Measurements from ENCODE around the gene AKT1S1.

Gene AKT1S1

DNA sequence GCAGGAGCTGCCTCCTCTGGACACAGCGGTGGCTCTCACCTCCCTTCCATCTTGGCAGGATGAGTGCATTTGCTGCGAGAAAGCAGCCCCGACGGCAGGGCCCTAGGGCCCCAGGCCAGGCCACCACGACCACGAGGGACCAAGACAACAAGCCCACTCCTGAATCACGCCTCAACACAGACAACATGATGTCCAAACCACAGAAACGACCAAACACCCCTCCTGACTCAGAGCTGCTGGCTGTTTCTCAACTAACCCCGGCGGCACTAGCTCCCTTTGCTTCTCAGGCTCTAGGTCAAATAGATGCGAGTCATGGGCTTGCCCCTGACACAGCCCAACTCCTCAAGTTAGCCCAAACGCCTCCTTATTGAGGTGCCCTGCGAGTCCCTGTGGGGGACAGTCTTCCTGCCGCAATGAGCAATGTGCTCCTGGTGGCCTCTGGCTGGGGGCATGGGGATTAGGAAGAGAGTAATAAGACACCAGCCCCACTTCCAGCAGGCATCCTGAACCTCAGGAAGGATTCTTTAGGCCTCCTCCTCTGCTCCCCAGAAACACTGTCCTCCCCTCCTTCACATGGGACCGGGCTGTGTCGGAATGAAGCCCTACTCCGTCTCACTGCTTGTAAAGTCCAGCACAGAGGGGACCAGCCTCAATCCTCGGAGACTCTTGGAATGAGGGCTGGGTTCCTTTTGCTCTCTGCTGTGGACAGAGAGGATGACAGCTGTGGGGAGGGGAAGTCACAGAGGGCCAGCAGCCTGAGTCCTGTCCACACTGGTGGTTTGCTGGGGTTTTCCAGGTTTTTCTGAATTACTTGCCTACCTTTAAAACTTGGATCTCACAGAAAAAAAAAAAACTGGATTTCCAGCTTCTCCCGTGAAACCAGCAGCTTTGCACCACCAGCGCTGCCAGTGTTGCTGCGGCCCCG is 45.0 kb upstream of the AKT1S1 start:
- no peak overlapping the region for H3K4me3 ChIP-seq (ENCODE audit: low read depth, low read length)
- TF ChIP-seq, protein P1, sequence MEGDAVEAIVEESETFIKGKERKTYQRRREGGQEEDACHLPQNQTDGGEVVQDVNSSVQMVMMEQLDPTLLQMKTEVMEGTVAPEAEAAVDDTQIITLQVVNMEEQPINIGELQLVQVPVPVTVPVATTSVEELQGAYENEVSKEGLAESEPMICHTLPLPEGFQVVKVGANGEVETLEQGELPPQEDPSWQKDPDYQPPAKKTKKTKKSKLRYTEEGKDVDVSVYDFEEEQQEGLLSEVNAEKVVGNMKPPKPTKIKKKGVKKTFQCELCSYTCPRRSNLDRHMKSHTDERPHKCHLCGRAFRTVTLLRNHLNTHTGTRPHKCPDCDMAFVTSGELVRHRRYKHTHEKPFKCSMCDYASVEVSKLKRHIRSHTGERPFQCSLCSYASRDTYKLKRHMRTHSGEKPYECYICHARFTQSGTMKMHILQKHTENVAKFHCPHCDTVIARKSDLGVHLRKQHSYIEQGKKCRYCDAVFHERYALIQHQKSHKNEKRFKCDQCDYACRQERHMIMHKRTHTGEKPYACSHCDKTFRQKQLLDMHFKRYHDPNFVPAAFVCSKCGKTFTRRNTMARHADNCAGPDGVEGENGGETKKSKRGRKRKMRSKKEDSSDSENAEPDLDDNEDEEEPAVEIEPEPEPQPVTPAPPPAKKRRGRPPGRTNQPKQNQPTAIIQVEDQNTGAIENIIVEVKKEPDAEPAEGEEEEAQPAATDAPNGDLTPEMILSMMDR (IDR thresholded peaks at IDR 0.05; ENCODE audit: low read depth, low read length, missing control alignments): no peak
- no peak for DNase-seq (ENCODE audit: low read depth)

DNA sequence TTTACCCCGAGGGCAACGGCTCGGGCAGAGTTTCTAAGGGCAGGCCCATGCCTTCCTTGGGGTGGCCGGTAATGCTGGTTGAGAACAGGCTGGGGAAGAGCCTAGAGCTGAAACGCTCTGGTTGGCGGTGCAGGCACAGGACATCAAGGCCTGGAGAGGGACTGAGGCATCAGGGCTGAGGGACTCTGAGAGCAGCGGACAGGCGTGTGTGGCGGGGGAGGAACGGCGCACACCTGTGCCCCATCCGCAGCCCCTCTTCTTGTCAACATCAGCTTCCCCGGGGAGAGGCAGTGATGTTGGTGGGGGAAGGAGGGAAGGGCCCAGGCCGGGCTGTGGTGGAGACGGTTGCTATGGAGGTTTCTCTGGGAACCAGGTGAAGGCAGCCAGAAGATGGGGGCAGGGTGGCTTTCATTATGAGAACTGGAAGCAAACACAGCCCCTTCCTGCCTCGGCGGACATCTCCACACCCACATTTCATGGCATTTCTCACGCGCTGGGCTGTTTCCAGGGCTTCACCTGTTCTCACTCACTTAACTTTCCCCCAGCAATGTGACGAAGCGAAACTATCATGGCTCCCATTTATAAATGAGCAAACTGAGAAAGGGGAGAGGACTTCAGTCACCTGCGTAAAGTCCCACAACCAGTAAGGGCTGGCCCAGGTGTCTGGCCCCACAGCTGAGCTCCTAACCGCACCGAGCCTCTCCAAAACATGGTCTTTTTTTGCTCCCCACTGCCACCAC is 43.6 kb upstream of the AKT1S1 start:
- no peak overlapping the region for H3K4me3 ChIP-seq (ENCODE audit: low read depth, low read length)
- no peak for DNase-seq (ENCODE audit: low read depth)
- TF ChIP-seq, protein P1 (IDR thresholded peaks at IDR 0.05; ENCODE audit: low read depth, low read length, missing control alignments): no peak

DNA sequence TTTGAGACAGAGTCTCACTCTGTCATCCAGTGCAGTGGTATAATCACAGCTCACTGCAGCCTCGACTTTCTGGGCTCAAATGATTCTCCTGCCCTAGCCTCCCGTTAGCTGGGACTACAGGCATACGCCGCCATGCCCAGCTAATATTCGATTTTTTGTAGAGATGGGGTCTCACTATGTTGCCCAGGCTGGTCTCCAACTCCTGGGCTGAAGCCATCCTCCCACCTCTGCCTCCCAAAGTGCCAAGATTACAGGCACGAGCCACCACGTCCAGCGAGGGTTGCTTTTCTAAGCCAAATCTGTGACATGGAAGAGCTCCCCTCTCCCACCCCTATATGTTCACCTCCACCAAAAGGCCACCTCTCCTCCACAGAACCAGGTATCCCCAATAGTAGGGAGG is 40.9 kb upstream of the AKT1S1 start:
- no peak overlapping the region for H3K4me3 ChIP-seq (ENCODE audit: low read depth, low read length)
- TF ChIP-seq, protein P1 (IDR thresholded peaks at IDR 0.05; ENCODE audit: low read depth, low read length, missing control alignments): no peak
- DNase-seq (ENCODE audit: low read depth): no peak

DNA sequence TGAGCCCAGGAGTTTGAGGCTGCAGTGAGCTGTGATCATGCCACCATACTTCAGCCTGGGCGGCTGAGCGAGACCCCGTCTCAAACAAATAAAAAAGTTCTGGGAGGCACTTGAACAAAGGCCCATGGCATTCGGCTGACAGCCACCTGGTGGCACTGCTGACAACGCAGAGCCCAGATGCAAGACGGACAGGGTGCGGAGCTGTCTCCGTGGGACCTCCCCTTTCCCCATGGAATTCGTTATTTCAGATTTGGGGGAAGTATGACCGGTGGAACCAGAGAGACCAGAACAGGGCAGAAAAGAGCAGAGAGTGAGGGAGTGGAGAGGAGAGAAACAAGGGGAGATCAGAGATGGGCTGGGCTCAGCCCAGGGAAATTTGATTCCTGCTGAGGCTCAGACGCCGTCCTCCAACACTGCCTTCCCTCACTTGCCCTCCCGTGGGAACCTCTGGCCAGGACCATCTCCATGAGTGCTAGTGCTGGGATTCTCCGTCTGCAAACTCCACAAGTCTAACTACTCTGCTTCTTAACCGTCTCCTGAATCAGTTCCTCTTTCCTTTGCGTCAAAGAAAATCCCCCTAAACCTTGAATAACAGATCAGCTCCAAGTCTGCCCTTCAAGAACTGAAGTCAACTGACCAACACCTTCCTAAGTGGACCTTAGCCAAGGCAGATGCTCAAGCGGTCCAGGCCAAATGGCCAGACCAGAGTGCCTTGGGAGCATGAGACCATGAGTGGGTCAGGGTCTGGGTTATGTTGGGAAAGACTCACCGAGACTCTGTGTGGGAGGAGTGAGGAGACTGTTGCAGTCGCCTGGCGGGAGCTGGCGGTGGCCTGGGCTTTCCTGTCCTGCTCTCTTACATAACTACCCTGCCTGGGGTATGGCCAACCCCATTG is 39.9 kb upstream of the AKT1S1 start:
- TF ChIP-seq, protein P1 (IDR thresholded peaks at IDR 0.05; ENCODE audit: low read depth, low read length, missing control alignments): peak; percentile 33
- no peak overlapping the region for H3K4me3 ChIP-seq (ENCODE audit: low read depth, low read length)
- no peak for DNase-seq (ENCODE audit: low read depth)

DNA sequence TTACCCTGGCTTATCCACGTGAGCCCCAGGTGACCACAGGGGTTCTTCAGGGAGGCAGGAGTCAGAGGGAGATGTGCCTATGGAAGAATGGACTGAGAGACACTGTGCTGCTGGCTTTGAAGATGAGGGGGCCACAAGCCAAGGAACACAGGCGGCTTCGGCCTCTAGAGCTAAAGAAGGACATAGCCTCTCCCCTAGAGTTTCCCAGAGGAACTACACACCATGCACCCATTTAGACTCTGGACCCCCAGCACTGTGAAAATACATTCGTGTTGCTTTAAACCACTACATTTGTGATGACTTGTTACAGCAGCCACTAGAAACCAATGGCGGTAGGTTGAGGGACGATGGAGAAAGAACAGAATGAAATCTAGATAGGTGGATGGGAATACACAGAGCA is 38.1 kb upstream of the AKT1S1 start:
- DNase-seq (ENCODE audit: low read depth): no peak
- no peak overlapping the region for H3K4me3 ChIP-seq (ENCODE audit: low read depth, low read length)
- TF ChIP-seq, protein P1 (IDR thresholded peaks at IDR 0.05; ENCODE audit: low read depth, low read length, missing control alignments): peak; percentile 48

DNA sequence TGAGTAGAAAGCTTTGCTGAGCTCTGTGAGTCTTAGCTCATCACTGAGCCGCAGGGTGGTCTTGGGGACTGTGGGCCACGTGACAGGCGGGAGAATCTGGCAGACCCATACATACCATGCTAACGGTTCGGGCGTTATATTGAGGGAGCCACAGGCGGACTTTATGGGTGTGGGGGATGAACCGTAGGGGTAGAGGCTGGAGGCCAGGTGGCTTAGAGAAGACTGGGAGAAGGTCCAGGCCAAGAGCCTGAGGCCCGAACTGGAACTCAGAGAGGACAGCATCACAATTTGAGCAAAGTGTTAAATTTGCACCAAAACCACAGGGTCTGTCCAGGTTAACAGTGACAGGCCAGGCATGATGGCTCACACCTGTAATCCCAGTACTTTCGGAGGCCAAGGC is 36.6 kb upstream of the AKT1S1 start:
- peak overlapping the region; percentile 21; the same call in 1 of the 2 replicates for H3K4me3 ChIP-seq (ENCODE audit: low read depth, low read length)
- no peak for DNase-seq (ENCODE audit: low read depth)
- TF ChIP-seq, protein P1 (IDR thresholded peaks at IDR 0.05; ENCODE audit: low read depth, low read length, missing control alignments): no peak
